ENCODE data around the gene SLIT3. TPM values are rescaled to one million over a fixed set of nuclear protein-coding genes. Genes with fewer than 3 reads are reported as not detected.

Gene SLIT3
- total and polyA plus RNA-seq, 2 donors (not counting 3 experiments of a cell fraction or from before 2014, with no cell fraction given): 0.90 to 1.0 TPM

DNA sequence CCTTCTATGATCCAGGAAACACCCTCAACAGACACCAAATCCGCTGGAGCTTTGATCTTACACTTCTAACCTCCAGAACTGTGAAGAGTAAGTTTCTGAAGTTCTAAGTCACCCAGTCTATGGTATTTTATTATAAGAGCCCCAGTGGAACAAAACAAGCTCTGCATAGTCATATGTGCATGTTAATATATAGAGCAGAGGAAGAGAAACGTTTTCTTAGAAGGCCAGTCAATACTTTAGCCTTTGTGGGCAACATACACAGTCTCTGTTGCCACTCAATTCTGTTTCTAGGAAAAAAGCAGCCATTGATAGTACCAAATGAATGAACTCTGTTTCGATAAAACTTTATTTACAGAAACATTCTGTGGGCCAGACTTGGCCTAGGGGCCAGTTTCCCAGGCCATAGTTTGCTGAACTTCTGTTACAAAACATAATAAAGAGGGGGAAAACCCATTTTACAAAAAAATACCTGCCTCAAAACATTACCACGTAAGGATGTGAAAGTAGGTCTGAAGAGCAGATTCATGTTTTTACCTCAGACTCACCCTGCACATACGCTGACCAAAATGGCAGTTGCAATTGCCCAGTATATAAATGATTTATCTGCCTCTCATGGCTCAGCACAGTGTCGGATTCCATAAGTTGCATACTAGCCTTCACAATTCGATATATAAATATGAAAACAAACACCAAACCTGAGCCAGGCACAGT is 350.5 kb downstream of the SLIT3 start:
- TF ChIP-seq POLR2A (IDR thresholded peaks at IDR 0.05; ENCODE audit: low read depth, low read length) (no peak), GATA2 (IDR thresholded peaks at IDR 0.05; ENCODE audit: insufficient read depth, insufficient read length, low read depth, low read length) (no peak), FOS (IDR thresholded peaks at IDR 0.05; ENCODE audit: borderline replicate concordance, insufficient read depth, low read length) (no peak)

DNA sequence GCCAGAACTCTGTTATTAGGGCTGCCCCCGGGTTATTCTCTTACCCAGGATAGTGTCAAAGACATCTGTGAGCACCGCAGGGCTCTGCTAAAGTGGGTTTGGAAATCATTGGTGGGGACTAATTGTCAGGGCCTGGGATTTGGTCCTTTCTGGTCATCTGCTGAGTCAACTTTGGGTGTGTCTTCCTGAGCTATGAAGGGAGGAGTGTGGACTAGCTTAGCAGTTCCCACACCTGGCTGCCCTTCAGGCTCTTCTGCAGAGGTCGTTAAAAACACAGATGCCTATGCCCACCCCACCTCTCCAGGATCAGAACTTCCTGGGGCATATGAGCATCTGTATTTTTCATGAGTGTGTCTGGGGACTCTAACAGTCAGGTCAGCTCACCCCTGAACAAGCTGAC is 352.2 kb downstream of the SLIT3 start:
- H3K27me3 ChIP-seq (ENCODE audit: control insufficient read depth in 2 of 2, insufficient read depth in 2 of 2, low read length in 2 of 2): no peaks in the 10 kb centered on the region
- H3K4me2 ChIP-seq (ENCODE audit: insufficient read depth, low read length): no peak overlapping the region
- H3K36me3 ChIP-seq (ENCODE audit: control insufficient read depth in 2 of 2, extremely low read depth in 1 of 2, insufficient read depth in 2 of 2, low read length in 2 of 2): no peaks in the 10 kb centered on the region
- H3K27ac ChIP-seq (ENCODE audit: insufficient read depth, low read depth, low read length): no peak overlapping the region
- no peak overlapping the region for H3K9ac ChIP-seq (replicated peaks; ENCODE audit: extremely low read depth, insufficient read depth, low read length)
- H2AFZ ChIP-seq (ENCODE audit: low read depth, low read length): no peak overlapping the region
- intact Hi-C loops (cut with micrococcal nuclease): no loop called here
- no TSS peak for BruUV-seq (replicated peaks)
- POLR2A ChIA-PET: no interaction called here
- FAIRE-seq (no peak), DNase-seq (ENCODE audit: low read depth, low spot score) (no peak)
- H3K9me3 ChIP-seq (replicated peaks; ENCODE audit: control insufficient read depth, insufficient read depth, low read length): no peaks in the 10 kb centered on the region
- TF ChIP-seq JUN (IDR thresholded peaks at IDR 0.05; ENCODE audit: borderline replicate concordance, insufficient read depth, insufficient read length, low read depth) (no peak), FOS (IDR thresholded peaks at IDR 0.05; ENCODE audit: borderline replicate concordance, insufficient read depth, low read length) (no peak), MYC (IDR thresholded peaks at IDR 0.05; ENCODE audit: low read depth, low read length) (no peak)
- no peaks in the 10 kb centered on the region for H4K20me1 ChIP-seq (replicated peaks; ENCODE audit: control insufficient read depth, extremely low read depth, insufficient read depth, low read length)
- no peaks in the 10 kb centered on the region for H3K9me1 ChIP-seq (replicated peaks; ENCODE audit: control insufficient read depth, extremely low read depth, insufficient read depth, low read length)
- H3K79me2 ChIP-seq (ENCODE audit: control insufficient read depth, insufficient read depth, low read length): no peaks in the 10 kb centered on the region
- H3K4me1 ChIP-seq (ENCODE audit: control insufficient read depth, extremely low read depth, insufficient read depth, low read length): no peaks in the 10 kb centered on the region
- dilution Hi-C loops (cut with MboI; ENCODE audit: extremely low pct_ligation_motif_present, low sequenced_read_pairs): no loop called here
- H3K4me3 ChIP-seq (replicated peaks in 1 of 3; ENCODE audit: insufficient read depth in 1 of 3, low read depth in 1 of 3, low read length in 3 of 3): no peak overlapping the region
- CTCF ChIA-PET: interaction anchor here (1.0 to 1.4 kb wide), 2 partner anchors 39 to 632 kb away, joined by 3 to 5 read pairs; no protein-coding TSS in a partner anchor

More for the DNA sequence above, 350.5 kb downstream of the SLIT3 start:
- H3K27me3 ChIP-seq (ENCODE audit: control insufficient read depth in 2 of 2, insufficient read depth in 2 of 2, low read length in 2 of 2): no peaks in the 10 kb centered on the region
- H4K20me1 ChIP-seq (replicated peaks; ENCODE audit: control insufficient read depth, extremely low read depth, insufficient read depth, low read length): no peaks in the 10 kb centered on the region
- no peak for DNase-seq (ENCODE audit: low read depth, low spot score)
- dilution Hi-C loops (cut with MboI; ENCODE audit: extremely low pct_ligation_motif_present, low sequenced_read_pairs) (no loop called here), intact Hi-C loops (cut with micrococcal nuclease) (no loop called here)
- H2AFZ ChIP-seq (ENCODE audit: low read depth, low read length): no peak overlapping the region
- no peak overlapping the region for H3K4me3 ChIP-seq (replicated peaks in 1 of 3; ENCODE audit: insufficient read depth in 1 of 3, low read depth in 1 of 3, low read length in 3 of 3)
- CTCF ChIA-PET: no interaction called here
- H3K9me3 ChIP-seq (replicated peaks; ENCODE audit: control insufficient read depth, insufficient read depth, low read length): no peaks in the 10 kb centered on the region
- no peaks in the 10 kb centered on the region for H3K9me1 ChIP-seq (replicated peaks; ENCODE audit: control insufficient read depth, extremely low read depth, insufficient read depth, low read length)
- no peak for FAIRE-seq
- H3K4me1 ChIP-seq (ENCODE audit: control insufficient read depth, extremely low read depth, insufficient read depth, low read length): no peaks in the 10 kb centered on the region
- H3K79me2 ChIP-seq (ENCODE audit: control insufficient read depth, insufficient read depth, low read length): no peaks in the 10 kb centered on the region
- no TSS peak for BruUV-seq (replicated peaks)
- H3K36me3 ChIP-seq (ENCODE audit: control insufficient read depth in 2 of 2, extremely low read depth in 1 of 2, insufficient read depth in 2 of 2, low read length in 2 of 2): no peaks in the 10 kb centered on the region
- POLR2A ChIA-PET: no interaction called here
- H3K4me2 ChIP-seq (ENCODE audit: insufficient read depth, low read length): no peak overlapping the region
- H3K9ac ChIP-seq (replicated peaks; ENCODE audit: extremely low read depth, insufficient read depth, low read length): no peak overlapping the region
- H3K27ac ChIP-seq (ENCODE audit: insufficient read depth, low read depth, low read length): no peak overlapping the region
